Measurements from ENCODE around the gene MSS51. TPM values are rescaled to one million over a fixed set of nuclear protein-coding genes. Genes with fewer than 3 reads are reported as not detected.

Gene MSS51
- polyA plus RNA-seq, 1 experiment = 1.3 TPM

GRCh38 chr10:73416571-73416970 is 16.8 kb downstream of the MSS51 start:
- H3K4me3 ChIP-seq (ENCODE audit: low read depth, low read length) = no peak overlapping the region
- TF ChIP-seq CTCF (IDR thresholded peaks at IDR 0.05; ENCODE audit: insufficient read depth, low read depth, low read length) = no peak

GRCh38 chr10:73414230-73414945 is 19.0 kb downstream of the MSS51 start:
- ChIA-PET CTCF (no interaction called here), POLR2A (no interaction called here)
- DNase-seq (ENCODE audit: low read depth) = no peak
- Histone ChIP-seq H3K4me3 (ENCODE audit: low read depth, low read length) (peak overlapping the region; percentile 97), H3K27me3 (ENCODE audit: control insufficient read depth, insufficient read depth, low read length) (no peaks in the 10 kb centered on the region), H3K36me3 (ENCODE audit: control insufficient read depth, insufficient read depth, low read length) (no peaks in the 10 kb centered on the region)
- TF ChIP-seq CTCF (IDR thresholded peaks at IDR 0.05; ENCODE audit: insufficient read depth, low read depth, low read length) = no peak

More at GRCh38 chr10:73416571-73416970, 16.8 kb downstream of the MSS51 start:
- ChIA-PET CTCF (interaction anchor here (0.6 kb wide), 1 partner anchor 153 kb away, joined by 3 read pairs; no protein-coding TSS in a partner anchor), POLR2A (no interaction called here)
- Histone ChIP-seq H3K27me3 (ENCODE audit: control insufficient read depth, insufficient read depth, low read length) (no peaks in the 10 kb centered on the region), H3K36me3 (ENCODE audit: control insufficient read depth, insufficient read depth, low read length) (no peaks in the 10 kb centered on the region)
- no peak for DNase-seq (ENCODE audit: low read depth)

- H3K4me3 ChIP-seq (ENCODE audit: low read depth, low read length) = peak within 1 kb of the TSS; percentile 97
- H3K27me3 ChIP-seq (ENCODE audit: control insufficient read depth, insufficient read depth, low read length) = no peaks in the 10 kb centered on the region
- peak; percentile 46 for TF ChIP-seq CTCF (IDR thresholded peaks at IDR 0.05; ENCODE audit: insufficient read depth, low read depth, low read length)
- peak; percentile 23 for DNase-seq (ENCODE audit: low read depth)
- H3K36me3 ChIP-seq (ENCODE audit: control insufficient read depth, insufficient read depth, low read length) = no peaks in the 10 kb centered on the region
- CTCF ChIA-PET = interaction anchor here (0.6 to 1.1 kb wide), 2 partner anchors 9 to 26 kb away, joined by 3 read pairs; no protein-coding TSS in a partner anchor
- POLR2A ChIA-PET = no interaction called here
Observed at GRCh38 chr10:73413528-73414229, 19.7 kb downstream of the MSS51 start, which contains the start of gene ANXA7. Gene ANXA7 (minus strand): TSS chr10:73414058. CDS start chr10:73400856, 13,202 bp downstream.

GRCh38 chr10:73413108-73413527 is 20.2 kb downstream of the MSS51 start:
- POLR2A ChIA-PET = no interaction called here
- Histone ChIP-seq H3K4me3 (ENCODE audit: low read depth, low read length) (peak overlapping the region; percentile 97), H3K36me3 (ENCODE audit: control insufficient read depth, insufficient read depth, low read length) (no peaks in the 10 kb centered on the region), H3K27me3 (ENCODE audit: control insufficient read depth, insufficient read depth, low read length) (no peaks in the 10 kb centered on the region)
- no peak for TF ChIP-seq CTCF (IDR thresholded peaks at IDR 0.05; ENCODE audit: insufficient read depth, low read depth, low read length)
- DNase-seq (ENCODE audit: low read depth) = no peak
- CTCF ChIA-PET = interaction anchor here (0.6 to 1.1 kb wide), 2 partner anchors 8 to 26 kb away, joined by 3 read pairs; no protein-coding TSS in a partner anchor

GRCh38 chr10:73410897-73411296 is 22.5 kb downstream of the MSS51 start:
- no peak overlapping the region for H3K4me3 ChIP-seq (ENCODE audit: low read depth, low read length)
- ChIA-PET CTCF (no interaction called here), POLR2A (interaction anchor here (0.6 kb wide), 1 partner anchor 31 kb away, joined by 3 read pairs; no protein-coding TSS in a partner anchor)
- no peaks in the 10 kb centered on the region for H3K27me3 ChIP-seq (ENCODE audit: control insufficient read depth, insufficient read depth, low read length)
- no peak for DNase-seq (ENCODE audit: low read depth)
- no peak for TF ChIP-seq CTCF (IDR thresholded peaks at IDR 0.05; ENCODE audit: insufficient read depth, low read depth, low read length)
- no peaks in the 10 kb centered on the region for H3K36me3 ChIP-seq (ENCODE audit: control insufficient read depth, insufficient read depth, low read length)
